Uterus (tissue), 4 donors: Measurements from ENCODE around the gene P4HA1. TPM values are rescaled to one million over a fixed set of nuclear protein-coding genes. Genes with fewer than 3 reads are reported as not detected.

Experiments
- small RNA-seq: library from RNA; depleted of rRNA; stranded (forward); fragments of <200 nt; gene quantifications from one replicate; pipeline ENCODE3, GENCODE V24; 2016
- total RNA-seq, 4 donors: library from RNA; depleted of rRNA in 3 of 4; stranded (reverse); fragments of >200 nt in 3 of 4; gene quantifications; one replicate each; pipeline versions ENCODE4 v1.1.0 to v1.2.4, GENCODE V29; 2014 to 2023
- donor health status: DM: yes; HTN: yes; CAD: no.

The P4HA1 gene
- total RNA-seq, 4 donors from 2014 or later, result 17.7 to 154 (median 31.2) TPM

Small RNA genes within 50 kb of the gene (small RNA-seq; reads per million reads assigned to genes)
- not detected for gene RF00019
- gene SNORA11F, result 0.24 reads per million

Other genes with a start within 250 kb of the P4HA1 start
- gene OIT3, start 203.1 kb downstream of the P4HA1 start, total RNA-seq, result 1 to 10 TPM in 1 of 4 donors, under 1 TPM in 1, not detected in 2; 0.27 to 1.4 TPM
- not detected for gene PLA2G12B, start 142.1 kb downstream of the P4HA1 start, total RNA-seq
- 1 to 10 TPM in 2 of 4 donors, under 1 TPM in 1, not detected in 1; 0.51 to 1.8 (median 1.1) TPM for gene NUDT13, start 13.6 kb upstream of the P4HA1 start, total RNA-seq
- gene ECD, start 71.1 kb upstream of the P4HA1 start, total RNA-seq, result 10 to 100 TPM; 18.4 to 37.8 (median 36.0) TPM
- 10 to 100 TPM; 11.0 to 37.4 (median 19.0) TPM for gene FAM149B1, start 71.3 kb upstream of the P4HA1 start, total RNA-seq
- 10 to 100 TPM in 3 of 4 donors, 1 to 10 TPM in 1; 8.2 to 45.3 (median 19.3) TPM for gene DNAJC9, start 150.4 kb upstream of the P4HA1 start, total RNA-seq
- gene MRPS16, start 155.8 kb upstream of the P4HA1 start, total RNA-seq, result 10 to 100 TPM in 3 of 4 donors, 1 to 10 TPM in 1; 6.8 to 67.7 (median 54.0) TPM